Vagina (tissue), 2 donors: ENCODE data around the gene SDC3.
"Not testable (repeated sequence)": the region's sequence is repeated elsewhere in the genome, so short reads cannot be mapped to it uniquely, and the experiment has no call there.

Experiments
- CTCF ChIP-seq, 3 experiments: fragments of 450-650 bp in 2 of 3; fragments of 200-600 bp in 1 of 3; sonication (generic) in 1 of 3; IDR thresholded peaks; one replicate each; pipeline ENCODE4 v1.5.1; 2017 to 2019; ENCODE audit warnings: antibody characterized with exemption in 3 of 3, mild to moderate bottlenecking in 2 of 3, moderate library complexity in 2 of 3
- POLR2A ChIP-seq, 2 donors: fragments of 450-650 bp; IDR thresholded peaks; one replicate each; pipeline ENCODE4 v1.6.1; 2017; ENCODE audit warnings: antibody characterized with exemption in 2 of 2, mild to moderate bottlenecking in 2 of 2, moderate library complexity in 2 of 2

DNA sequence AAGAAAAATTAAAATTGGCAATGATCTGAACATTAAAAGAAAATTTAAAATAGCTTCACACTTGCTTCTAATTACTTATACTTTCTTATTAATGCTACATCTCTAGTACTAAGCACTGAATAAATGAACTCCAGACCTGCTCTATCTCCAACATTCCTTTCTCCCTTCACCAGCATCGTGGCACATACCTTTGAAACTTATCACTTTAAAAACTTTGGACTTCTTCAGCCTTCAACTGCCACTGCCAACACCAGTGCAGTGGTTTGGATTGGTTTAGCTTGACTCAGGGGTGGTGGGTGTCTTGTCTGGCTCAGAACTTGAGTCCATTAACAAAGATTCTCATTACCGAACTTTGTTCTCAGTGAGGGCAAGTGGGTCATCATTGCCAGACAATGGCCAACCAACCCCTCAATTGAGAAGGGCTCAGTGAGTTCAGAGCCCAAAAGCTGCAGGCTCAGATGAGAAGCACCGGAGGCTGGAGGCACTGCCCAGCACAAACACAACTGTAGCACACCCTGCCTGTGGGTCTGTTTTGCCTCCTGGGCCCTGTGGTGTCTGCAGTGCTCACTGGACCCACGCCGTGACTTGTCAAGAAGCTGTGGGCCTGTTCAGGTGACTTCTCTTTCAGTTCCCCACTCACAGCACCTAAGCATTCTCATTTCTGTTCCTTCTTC, 40.4 kb upstream of the SDC3 start:
- not testable (repeated sequence) for TF ChIP-seq CTCF, POLR2A (IDR thresholded peaks at IDR 0.05)
